ENCODE results near the gene HYDIN. TPM values are rescaled to one million over a fixed set of nuclear protein-coding genes. Genes with fewer than 3 reads are reported as not detected.

The HYDIN gene
- total and polyA plus RNA-seq, 9 of the 15 experiments (the other 6 are each of a cell fraction or from before 2014, with no cell fraction given): 0.08 to 0.43 (median 0.14) TPM; not detected in 1

DNA sequence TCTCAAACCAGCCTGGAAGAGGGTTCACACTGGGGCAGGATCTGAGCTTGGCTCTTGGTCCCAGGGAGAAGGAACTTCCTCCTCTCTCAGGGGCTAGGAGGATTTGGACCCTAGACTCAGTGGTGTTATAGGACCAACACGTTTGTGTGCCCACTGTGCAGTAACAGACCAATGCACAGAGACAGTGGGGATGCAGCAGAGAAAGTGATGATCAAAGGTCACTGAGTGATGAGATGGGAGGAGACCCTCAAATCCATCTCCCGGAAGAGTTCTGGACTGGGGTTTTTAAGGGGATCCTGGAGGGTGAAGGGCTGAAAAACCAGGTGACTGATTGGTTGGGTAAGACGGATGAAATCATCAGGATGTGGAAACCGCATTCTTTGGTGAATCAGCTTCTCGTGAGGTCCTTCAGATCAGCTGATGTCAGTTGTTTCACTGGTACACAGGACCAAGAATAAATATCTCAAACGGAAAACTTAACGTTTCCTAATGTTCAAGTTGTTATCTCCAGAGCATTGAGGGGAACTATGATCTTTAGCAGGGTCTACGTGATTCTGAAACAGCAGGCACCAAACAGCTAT is 426.3 kb downstream of the HYDIN start:
- FAIRE-seq (no peak), ATAC-seq (no peak), DNase-seq (ENCODE audit: extremely low read depth in 1 of 4, low spot score in 3 of 4) (no peak)
- under 1% methylated on average over 8 of the region's 8 CpGs for WGBS (ENCODE audit: insufficient coverage, low coverage, missing lambda C conversion rate)
- Histone ChIP-seq H3K27ac (ENCODE audit: extremely low read depth, low read depth, low read length) (no peak overlapping the region; the same call in 2 of the 3 replicates), H3K4me1 (replicated peaks in 1 of 2; ENCODE audit: control insufficient read depth in 2 of 2, insufficient read depth in 2 of 2, low read length in 2 of 2) (peaks cover 6 to 13% of the 10 kb centered on the region in 2 experiments; a peak in 4 of 5 replicates), H3K9me3 (replicated peaks; ENCODE audit: control insufficient read depth, insufficient read depth, low read depth, low read length) (no peaks in the 10 kb centered on the region; the same call in 1 of the 2 replicates), H3K79me2 (ENCODE audit: control insufficient read depth, insufficient read depth, low read length) (peaks cover 17% of the 10 kb centered on the region), H3K36me3 (ENCODE audit: control insufficient read depth, insufficient read depth, low read length) (peaks cover 3% of the 10 kb centered on the region; the same call in 2 of the 3 replicates), H3K4me3 (no peak overlapping the region), H3K27me3 (ENCODE audit: control insufficient read depth in 2 of 2, insufficient read depth in 2 of 2, low read length in 2 of 2) (peaks cover 14 to 23% of the 10 kb centered on the region in 2 experiments), H3K4me2 (ENCODE audit: insufficient read depth, low read length) (no peak overlapping the region), H3K9me1 (ENCODE audit: control insufficient read depth, insufficient read depth, low read length) (no peaks in the 10 kb centered on the region), H4K20me1 (replicated peaks; ENCODE audit: control insufficient read depth, insufficient read depth, low read length) (no peaks in the 10 kb centered on the region), H3K9ac (ENCODE audit: insufficient read depth in 1 of 2, low read depth in 2 of 2, low read length in 2 of 2) (no peak overlapping the region), H2AFZ (ENCODE audit: low read depth, low read length) (no peak overlapping the region)
- ChIA-PET POLR2A (no interaction called here), CTCF (ENCODE audit: low intra/inter-chr PET ratio) (no interaction called here)
- BruUV-seq (replicated peaks): no TSS peak
- in situ Hi-C loops (cut with MboI): no loop called here
- intact Hi-C loops (cut with micrococcal nuclease): no loop called here
- TF ChIP-seq ZKSCAN3 (CRISPR knock-in tag; IDR thresholded peaks at IDR 0.05) (no peak), FOSL1 (tag; conservative IDR thresholded peaks at IDR 0.05) (peak; percentile 92), E2F3 (CRISPR knock-in tag; IDR thresholded peaks at IDR 0.05) (no peak), TRIM24 (IDR thresholded peaks at IDR 0.05) (peak; percentile 56 to 73; a peak in 2 of 4 replicates), JUND (IDR thresholded peaks at IDR 0.05; ENCODE audit: borderline replicate concordance, low read depth, low read length) (peak; percentile 33; the same call in 1 of the 2 replicates), JUND (tag; IDR thresholded peaks at IDR 0.05; ENCODE audit: borderline replicate concordance, low read depth, low read length) (0 out of 3 replicates have a peak, but pooled peaks have one; percentile 29), JUN (IDR thresholded peaks at IDR 0.05; ENCODE audit: borderline replicate concordance, low read depth, low read length) (peak; percentile 85), JUN (CRISPR knock-in tag; IDR thresholded peaks at IDR 0.05; ENCODE audit: borderline replicate concordance) (no peak), ZNF3 (CRISPR knock-in tag; IDR thresholded peaks at IDR 0.05) (no peak), CEBPG (CRISPR knock-in tag; IDR thresholded peaks at IDR 0.05) (no peak), CEBPG (tag; conservative IDR thresholded peaks at IDR 0.05 in 1 of 2, IDR thresholded peaks at IDR 0.05 in 1 of 2) (peak in 1 of 2 experiments; percentile 71; a peak in 2 of 4 replicates), POLR3A (IDR thresholded peaks at IDR 0.05; ENCODE audit: borderline replicate concordance, extremely low read depth, insufficient read depth, insufficient read length) (no peak), BHLHE40 (IDR thresholded peaks at IDR 0.05; ENCODE audit: low read length) (peak; percentile 14; the same call in 1 of the 2 replicates), SMARCA4 (IDR thresholded peaks at IDR 0.05) (0 out of 2 replicates have a peak, but pooled peaks have one; percentile 16), ARID1B (IDR thresholded peaks at IDR 0.05) (0 out of 2 replicates have a peak, but pooled peaks have one; percentile 11)
- TF ChIP-seq, protein P1, sequence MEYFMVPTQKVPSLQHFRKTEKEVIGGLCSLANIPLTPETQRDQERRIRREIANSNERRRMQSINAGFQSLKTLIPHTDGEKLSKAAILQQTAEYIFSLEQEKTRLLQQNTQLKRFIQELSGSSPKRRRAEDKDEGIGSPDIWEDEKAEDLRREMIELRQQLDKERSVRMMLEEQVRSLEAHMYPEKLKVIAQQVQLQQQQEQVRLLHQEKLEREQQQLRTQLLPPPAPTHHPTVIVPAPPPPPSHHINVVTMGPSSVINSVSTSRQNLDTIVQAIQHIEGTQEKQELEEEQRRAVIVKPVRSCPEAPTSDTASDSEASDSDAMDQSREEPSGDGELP (CRISPR knock-in tag; IDR thresholded peaks at IDR 0.05; ENCODE audit: borderline replicate concordance): peak; percentile 11; the same call in 1 of the 2 replicates
- TF ChIP-seq, protein P2, sequence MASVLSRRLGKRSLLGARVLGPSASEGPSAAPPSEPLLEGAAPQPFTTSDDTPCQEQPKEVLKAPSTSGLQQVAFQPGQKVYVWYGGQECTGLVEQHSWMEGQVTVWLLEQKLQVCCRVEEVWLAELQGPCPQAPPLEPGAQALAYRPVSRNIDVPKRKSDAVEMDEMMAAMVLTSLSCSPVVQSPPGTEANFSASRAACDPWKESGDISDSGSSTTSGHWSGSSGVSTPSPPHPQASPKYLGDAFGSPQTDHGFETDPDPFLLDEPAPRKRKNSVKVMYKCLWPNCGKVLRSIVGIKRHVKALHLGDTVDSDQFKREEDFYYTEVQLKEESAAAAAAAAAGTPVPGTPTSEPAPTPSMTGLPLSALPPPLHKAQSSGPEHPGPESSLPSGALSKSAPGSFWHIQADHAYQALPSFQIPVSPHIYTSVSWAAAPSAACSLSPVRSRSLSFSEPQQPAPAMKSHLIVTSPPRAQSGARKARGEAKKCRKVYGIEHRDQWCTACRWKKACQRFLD (CRISPR knock-in tag; IDR thresholded peaks at IDR 0.05): peak; percentile 28; the same call in 1 of the 2 replicates
- TF ChIP-seq, protein P3, sequence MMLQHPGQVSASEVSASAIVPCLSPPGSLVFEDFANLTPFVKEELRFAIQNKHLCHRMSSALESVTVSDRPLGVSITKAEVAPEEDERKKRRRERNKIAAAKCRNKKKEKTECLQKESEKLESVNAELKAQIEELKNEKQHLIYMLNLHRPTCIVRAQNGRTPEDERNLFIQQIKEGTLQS (IDR thresholded peaks at IDR 0.05): peak; percentile 82
- TF ChIP-seq, protein P3 (CRISPR knock-in tag; conservative IDR thresholded peaks at IDR 0.05): no peak
